Skeletal muscle cell (primary cell): ENCODE measurements around the gene RPL27A.

Experiments
- DNase-seq: peaks from one replicate; pipeline ENCODE4 v3.0.0-alpha.2; 2010; ENCODE audit warnings: low read depth
- H3K4me3 ChIP-seq: 2 replicates; pipeline ENCODE4 v1.5.1; 2011; ENCODE audit warnings: low read depth, mild to moderate bottlenecking, control low read depth, low read length, moderate library complexity

The RPL27A gene

GRCh38 chr11:8735094-8735493, 52.5 kb downstream of the RPL27A start:
- no peak overlapping the region for H3K4me3 ChIP-seq
- no peak for DNase-seq

GRCh38 chr11:8739309-8739793, 56.8 kb downstream of the RPL27A start:
- DNase-seq: no peak
- no peak overlapping the region for H3K4me3 ChIP-seq
